ENCODE results near the gene EFNA3.
A peak's percentile ranks its signal among the peaks of the same experiment; 100 is the strongest.

Gene EFNA3, protein sequence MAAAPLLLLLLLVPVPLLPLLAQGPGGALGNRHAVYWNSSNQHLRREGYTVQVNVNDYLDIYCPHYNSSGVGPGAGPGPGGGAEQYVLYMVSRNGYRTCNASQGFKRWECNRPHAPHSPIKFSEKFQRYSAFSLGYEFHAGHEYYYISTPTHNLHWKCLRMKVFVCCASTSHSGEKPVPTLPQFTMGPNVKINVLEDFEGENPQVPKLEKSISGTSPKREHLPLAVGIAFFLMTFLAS

DNA sequence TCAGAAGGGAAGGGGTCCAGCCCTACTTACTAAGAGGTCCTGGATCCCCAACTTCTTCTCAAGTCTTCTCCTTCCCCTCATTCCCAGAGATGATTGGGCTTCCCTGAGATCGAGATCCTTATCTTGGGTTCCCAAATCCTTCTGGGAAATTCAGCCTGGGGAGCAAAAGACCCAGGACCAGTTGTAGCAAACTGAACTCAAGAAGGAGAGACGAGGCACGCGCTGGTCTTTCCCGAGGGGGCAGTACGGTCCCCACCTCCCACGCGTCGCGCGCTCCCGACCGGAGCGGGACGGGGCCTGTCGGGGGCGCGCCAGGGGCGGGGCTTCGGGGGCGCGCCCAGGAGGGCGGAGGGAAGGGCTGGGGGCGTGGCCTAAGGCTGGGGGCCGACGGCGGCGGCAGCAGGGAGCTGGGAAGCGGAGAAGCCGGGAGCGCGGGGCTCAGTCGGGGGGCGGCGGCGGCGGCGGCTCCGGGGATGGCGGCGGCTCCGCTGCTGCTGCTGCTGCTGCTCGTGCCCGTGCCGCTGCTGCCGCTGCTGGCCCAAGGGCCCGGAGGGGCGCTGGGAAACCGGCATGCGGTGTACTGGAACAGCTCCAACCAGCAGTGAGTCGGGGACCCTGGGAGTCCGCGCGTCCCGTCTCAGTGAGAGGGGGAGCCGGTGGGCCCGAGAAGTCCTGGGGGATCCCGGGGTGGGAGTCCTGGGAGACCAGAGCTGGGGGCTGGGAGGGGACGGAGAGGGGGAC is at the start of gene EFNA3:
TSS of gene EFNA3 (plus strand) at position 369 of the 741 bp plus-strand sequence. CDS start at position 474, 105 bp downstream.
- TF ChIP-seq ZNF274 (IDR thresholded peaks at IDR 0.05; ENCODE audit: low read depth, low read length) = no peak
- peak within 1 kb of the TSS; percentile 4; the same call in 1 of the 2 replicates for H3K4me3 ChIP-seq (ENCODE audit: low read length)

DNA sequence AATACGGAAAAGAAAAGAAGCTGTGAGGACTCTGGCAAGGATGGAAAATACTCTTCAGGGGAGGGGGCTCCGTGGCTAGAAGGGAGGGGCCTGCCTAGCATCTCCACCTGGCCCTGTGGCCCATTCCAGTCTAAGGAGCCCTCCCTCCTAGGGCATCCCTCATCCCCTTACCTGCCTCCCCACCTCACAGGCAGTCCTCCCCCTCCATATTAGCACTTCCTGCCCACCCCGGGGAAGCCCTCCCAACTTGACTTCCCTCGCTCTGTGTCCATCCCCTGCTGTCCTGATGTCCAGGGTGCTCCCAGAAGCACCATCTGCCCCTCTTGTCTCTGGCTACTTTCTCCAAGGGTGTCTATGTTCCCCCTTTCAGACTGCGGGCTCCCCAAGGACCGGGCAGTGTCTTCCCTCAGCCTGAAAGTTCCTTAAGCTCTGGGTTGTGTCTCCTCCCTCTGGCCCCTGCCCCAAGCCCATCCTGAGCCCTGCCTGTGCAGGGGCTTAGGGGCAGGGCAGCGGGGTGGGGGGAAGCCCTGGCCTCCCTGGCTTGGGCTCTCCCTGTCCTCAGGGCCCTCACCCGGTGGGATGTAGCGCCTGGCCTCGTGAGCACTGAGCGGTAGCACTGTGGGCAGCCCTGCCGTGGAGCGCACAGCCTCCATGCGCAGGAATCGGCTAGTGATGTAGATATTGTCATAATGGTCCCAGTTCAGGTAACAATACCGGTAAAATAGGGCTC is 49.0 kb upstream of the EFNA3 start:
- TF ChIP-seq ZNF274 (IDR thresholded peaks at IDR 0.05; ENCODE audit: low read depth, low read length) = no peak
- no peak overlapping the region for H3K4me3 ChIP-seq (ENCODE audit: low read length)

DNA sequence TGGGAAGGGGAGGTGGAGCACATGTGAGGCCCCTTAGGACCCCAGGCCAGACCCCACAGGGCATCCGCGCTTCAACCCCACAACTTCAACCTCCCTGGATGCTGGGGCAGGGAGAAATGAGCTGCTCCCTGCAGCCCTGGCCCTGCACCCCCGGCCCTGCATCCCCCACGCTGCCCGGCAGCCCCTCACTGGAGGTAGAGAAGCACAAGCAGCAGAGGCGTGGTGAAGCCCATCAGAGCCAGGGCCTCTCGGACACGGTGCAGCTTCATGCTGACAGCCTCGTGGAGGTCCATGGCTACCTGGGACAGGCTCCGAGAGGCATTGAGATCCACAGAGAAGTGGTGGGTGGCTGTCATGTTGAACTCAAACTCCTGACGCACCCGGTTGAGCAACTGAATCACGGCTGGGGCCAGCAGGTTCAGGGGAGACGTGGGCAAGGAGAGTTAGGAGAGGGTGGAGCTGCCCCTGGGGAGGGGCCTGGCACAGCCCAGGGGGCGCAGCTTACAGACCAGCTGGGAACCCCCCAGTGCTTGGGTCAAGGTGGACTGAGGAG is 48.3 kb upstream of the EFNA3 start:
- no peak overlapping the region for H3K4me3 ChIP-seq (ENCODE audit: low read length)
- TF ChIP-seq ZNF274 (IDR thresholded peaks at IDR 0.05; ENCODE audit: low read depth, low read length) = no peak

GRCh38 chr1:155030899-155031298 is 47.7 kb upstream of the EFNA3 start:
- no peak for TF ChIP-seq ZNF274 (IDR thresholded peaks at IDR 0.05; ENCODE audit: low read depth, low read length)
- H3K4me3 ChIP-seq (ENCODE audit: low read length) = no peak overlapping the region

DNA sequence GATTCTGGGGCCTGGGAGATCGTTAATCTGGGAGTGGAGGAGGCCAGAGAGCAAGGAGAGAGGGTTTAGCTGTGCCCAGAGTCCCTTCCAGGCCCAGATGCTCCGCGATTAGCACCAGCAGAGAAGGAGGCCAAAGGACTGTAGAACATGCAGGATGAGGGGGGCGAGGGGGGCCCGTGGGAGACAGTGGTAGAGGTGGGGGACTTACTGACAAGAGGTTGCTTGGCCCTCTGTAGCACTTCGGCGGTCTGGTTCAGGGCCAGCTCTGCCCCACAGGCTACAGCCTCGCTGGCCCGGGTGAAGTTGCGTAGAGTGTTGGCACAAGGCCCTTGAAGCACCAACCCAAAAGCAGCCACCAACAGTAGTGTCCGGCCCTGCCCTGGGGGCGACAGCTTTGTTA is 45.8 kb upstream of the EFNA3 start:
- no peak for TF ChIP-seq ZNF274 (IDR thresholded peaks at IDR 0.05; ENCODE audit: low read depth, low read length)
- H3K4me3 ChIP-seq (ENCODE audit: low read length) = no peak overlapping the region

DNA sequence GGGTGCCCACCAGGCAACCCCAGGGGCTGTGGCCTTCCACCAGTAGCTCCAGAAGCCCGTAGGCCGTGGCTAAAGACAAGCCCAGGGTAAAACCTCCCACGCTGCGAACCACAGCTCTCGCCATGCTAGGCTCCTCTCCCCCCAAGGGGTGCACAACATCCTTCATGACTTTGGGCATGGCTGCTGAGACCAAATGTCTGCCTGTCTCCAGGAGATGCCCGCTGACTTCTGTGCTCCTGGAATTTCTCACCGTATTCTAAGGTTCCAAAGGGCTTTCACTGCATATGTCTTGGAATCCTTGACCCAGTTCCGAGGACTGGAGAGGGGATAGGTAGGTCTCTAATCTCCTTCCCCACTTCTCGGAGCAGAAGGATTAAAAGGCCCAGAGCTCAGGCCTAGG is 45.1 kb upstream of the EFNA3 start, which contains the start of the genes DCST1 and DCST2:
TSS of gene DCST1 (plus strand) at position 301 of the 400 bp plus-strand sequence. CDS start 213 bp downstream, outside the sequence.
TSS of gene DCST2 (minus strand) at position 258 of the 400 bp plus-strand sequence. CDS start at position 178, 80 bp downstream.
- TF ChIP-seq ZNF274 (IDR thresholded peaks at IDR 0.05; ENCODE audit: low read depth, low read length) = no peak
- H3K4me3 ChIP-seq (ENCODE audit: low read length) = no peak within 1 kb of the TSS

DNA sequence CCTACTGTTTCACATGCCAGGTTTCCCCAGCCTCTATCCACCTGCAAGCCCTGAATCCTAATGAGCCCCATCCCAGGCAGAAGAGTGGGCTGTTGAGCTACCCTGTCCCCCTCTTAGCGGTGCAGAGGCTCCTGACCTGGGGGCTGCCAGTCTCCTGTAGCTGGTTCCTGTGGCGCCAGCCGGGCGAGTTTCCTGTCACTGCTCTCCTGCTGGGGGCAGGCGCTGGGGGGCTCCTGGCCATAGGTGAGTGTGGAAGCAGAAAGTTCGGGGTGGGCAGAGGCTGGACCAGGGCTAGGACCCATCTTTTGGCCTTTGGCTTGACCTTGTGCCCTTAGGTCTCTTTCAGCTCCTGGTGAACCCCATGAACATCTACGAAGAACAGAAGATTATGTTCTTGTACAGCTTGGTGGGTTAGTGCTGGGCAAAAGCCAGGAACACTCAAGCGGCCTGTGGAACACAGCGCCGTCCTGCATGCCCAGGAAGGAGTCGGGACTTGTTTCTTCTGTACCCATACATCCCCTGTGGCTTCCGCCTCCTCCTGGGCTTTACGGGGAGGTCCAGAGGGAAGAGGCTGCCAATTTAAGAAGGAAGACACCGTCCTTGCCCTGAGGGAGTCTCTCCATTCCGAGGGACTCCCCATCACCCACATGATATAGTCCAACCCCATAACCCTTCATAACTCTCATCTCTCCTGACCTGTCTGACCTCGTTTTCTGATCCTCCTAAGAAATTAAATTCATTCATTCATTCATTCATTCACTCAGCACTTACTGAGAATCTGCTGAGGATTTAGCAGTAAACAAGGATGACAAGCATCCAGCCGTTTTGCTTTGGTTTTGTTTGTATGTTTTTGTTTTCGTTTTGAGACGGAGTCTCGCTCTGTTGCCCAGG is 44.1 kb upstream of the EFNA3 start:
- no peak for TF ChIP-seq ZNF274 (IDR thresholded peaks at IDR 0.05; ENCODE audit: low read depth, low read length)
- no peak overlapping the region for H3K4me3 ChIP-seq (ENCODE audit: low read length)

DNA sequence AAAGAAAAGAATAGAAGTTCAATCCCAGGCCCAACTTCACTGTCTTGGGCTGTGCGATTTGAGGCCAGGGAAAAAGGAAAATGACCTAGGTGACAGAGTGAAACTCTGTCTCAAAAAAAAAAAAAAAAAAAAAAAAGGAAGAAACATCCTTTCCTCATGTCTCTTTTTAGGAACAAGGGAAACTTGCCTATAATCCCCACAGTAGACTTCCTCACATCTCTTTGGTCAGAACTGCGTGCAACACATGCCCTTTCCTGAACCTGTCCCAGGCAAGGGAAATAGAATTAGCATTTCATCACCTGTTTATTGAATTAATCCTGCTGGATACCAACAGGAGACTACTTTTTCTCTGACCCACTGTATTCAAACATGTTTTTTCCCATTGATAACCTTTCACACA is 42.7 kb upstream of the EFNA3 start:
- no peak overlapping the region for H3K4me3 ChIP-seq (ENCODE audit: low read length)
- no peak for TF ChIP-seq ZNF274 (IDR thresholded peaks at IDR 0.05; ENCODE audit: low read depth, low read length)

DNA sequence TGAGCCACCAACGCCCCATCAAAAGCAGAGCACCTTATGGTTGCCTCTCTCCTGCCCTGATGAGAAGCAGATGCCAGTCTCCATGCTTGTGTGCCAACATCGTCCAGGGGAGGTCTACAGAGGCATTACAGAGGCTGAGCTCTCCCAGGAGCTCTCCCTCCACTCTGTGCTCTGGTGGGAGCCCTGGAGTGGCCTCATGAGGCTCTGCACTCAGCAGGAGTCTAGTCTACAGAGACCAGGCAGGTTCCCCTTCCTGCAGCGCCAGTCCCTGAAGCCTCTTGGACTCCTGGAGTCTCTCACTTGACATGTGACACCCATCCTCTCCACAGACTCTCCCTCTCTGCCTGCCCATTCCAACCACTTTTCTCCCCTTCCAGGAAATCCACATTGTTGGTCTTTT is 41.6 kb upstream of the EFNA3 start:
- H3K4me3 ChIP-seq (ENCODE audit: low read length) = no peak overlapping the region
- TF ChIP-seq ZNF274 (IDR thresholded peaks at IDR 0.05; ENCODE audit: low read depth, low read length) = no peak

DNA sequence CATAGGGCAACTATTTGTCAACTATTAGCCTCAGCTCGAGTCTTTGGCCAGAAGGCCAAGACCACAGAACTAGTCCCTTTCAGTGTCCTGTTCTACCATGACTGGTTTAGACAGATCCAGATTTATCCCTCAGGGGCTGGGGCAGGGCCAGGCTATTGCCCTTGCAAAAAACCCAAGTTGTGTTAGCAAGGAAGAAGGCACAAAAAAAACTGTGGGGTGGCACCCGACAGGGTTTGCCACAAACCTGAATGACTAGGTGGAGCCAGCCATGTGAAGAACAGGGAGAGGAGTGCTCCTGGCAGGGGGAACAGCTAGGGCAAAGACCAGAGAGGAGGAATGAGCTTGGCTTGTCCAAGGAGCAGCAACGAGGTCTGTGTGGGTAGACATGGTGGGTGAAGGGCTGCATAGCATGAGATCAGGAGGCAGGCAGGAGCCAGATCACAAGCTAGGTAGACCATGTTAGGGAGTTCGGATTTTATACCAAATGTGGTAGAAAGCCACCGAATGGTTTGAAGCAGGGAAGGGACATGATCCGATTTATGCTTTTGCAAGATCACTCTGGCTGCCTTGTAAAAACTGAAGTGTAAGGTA is 40.7 kb upstream of the EFNA3 start:
- no peak overlapping the region for H3K4me3 ChIP-seq (ENCODE audit: low read length)
- TF ChIP-seq ZNF274 (IDR thresholded peaks at IDR 0.05; ENCODE audit: low read depth, low read length) = no peak

DNA sequence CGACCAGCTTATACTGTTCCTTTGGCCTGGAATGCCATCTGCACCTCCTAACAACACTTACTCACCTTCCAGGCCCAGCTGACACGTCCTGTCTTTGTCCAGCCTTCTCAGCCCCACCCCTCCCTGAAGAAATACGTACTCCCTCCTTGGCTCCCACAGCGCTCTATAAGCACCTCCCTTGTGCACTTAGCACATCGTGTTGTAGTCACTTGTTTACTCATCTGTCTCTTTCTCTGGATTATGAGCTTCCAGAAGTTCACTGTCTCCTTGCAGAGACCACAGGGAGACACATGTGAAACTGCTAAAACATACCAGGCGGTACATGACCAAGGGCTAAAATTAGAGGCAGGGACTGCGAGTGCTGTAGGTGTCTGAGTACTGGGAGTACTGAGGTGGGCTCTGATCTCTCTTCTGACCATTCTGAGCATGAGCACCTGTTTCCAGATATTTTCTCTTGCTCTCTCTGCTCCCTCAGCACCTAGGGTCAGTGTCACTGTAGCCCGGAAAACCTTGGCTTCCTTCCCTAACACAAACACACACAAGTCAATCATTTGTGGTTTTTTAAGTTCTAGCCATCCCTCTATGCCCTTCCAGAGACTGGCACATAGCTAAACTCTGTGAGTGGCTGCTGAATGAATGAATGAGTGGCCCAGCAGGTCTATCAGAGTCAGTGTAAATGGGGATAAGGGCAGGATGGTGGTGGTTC is 39.9 kb upstream of the EFNA3 start:
- no peak overlapping the region for H3K4me3 ChIP-seq (ENCODE audit: low read length)

GRCh38 chr1:155039308-155039669 is 39.3 kb upstream of the EFNA3 start:
- TF ChIP-seq ZNF274 (IDR thresholded peaks at IDR 0.05; ENCODE audit: low read depth, low read length) = no peak
- no peak overlapping the region for H3K4me3 ChIP-seq (ENCODE audit: low read length)

More for the DNA sequence above, 39.9 kb upstream of the EFNA3 start:
- no peak for TF ChIP-seq ZNF274 (IDR thresholded peaks at IDR 0.05; ENCODE audit: low read depth, low read length)
